SK-N-SH treated with all-trans-retinoic acid at 6 μM for 48 hours (cell line): ENCODE measurements around the gene SMARCA4.

Experiments
- ATAC-seq: fragments of 200-7000 bp; cut with Tn5 transposase; 3 replicates; pipeline ENCODE4 v1.9.1; 2020; ENCODE audit warnings: mild to moderate bottlenecking, moderate library complexity
- ARNTL ChIP-seq: fragments of 450-650 bp; formaldehyde crosslinking; IDR thresholded peaks from 2 replicates; pipeline ENCODE4 v1.5.0; 2020; ENCODE audit warnings: low read depth, mild to moderate bottlenecking, moderate library complexity, borderline replicate concordance
- BACH2 ChIP-seq: fragments of 250-450 bp; sonication (Bioruptor Pico); IDR thresholded peaks from 2 replicates; pipeline ENCODE4 v1.9.0; 2021; ENCODE audit warnings: mild to moderate bottlenecking, borderline replicate concordance
- CREB5 ChIP-seq: fragments of 250-450 bp; sonication (Bioruptor Pico); IDR thresholded peaks from 2 replicates; pipeline ENCODE4 v1.5.1; 2020; ENCODE audit warnings: low read depth, mild to moderate bottlenecking, moderate library complexity
- CSDC2 ChIP-seq: fragments of 250-450 bp; sonication (Bioruptor Pico); IDR thresholded peaks from 2 replicates; pipeline ENCODE4 v1.5.0; 2020; ENCODE audit warnings: mild to moderate bottlenecking, moderate library complexity
- CSRNP3 ChIP-seq: fragments of 250-450 bp; sonication (Bioruptor Pico); IDR thresholded peaks from 2 replicates; pipeline ENCODE4 v1.5.1; 2021; ENCODE audit warnings: mild to moderate bottlenecking, moderate library complexity
- ESRRG ChIP-seq: fragments of 250-450 bp; sonication (Bioruptor Pico); IDR thresholded peaks from 2 replicates; pipeline ENCODE4 v1.6.1; 2021; ENCODE audit warnings: mild to moderate bottlenecking
- GLIS3 ChIP-seq: fragments of 250-450 bp; sonication (Bioruptor Pico); IDR thresholded peaks from 2 replicates; pipeline ENCODE4 v1.5.0; 2020; ENCODE audit warnings: mild to moderate bottlenecking, moderate library complexity
- ISL1 ChIP-seq: fragments of 250-450 bp; sonication (Bioruptor Pico); IDR thresholded peaks from 2 replicates; pipeline ENCODE4 v2.1.2; 2022; ENCODE audit warnings: mild to moderate bottlenecking, moderate library complexity
- OSR1 ChIP-seq: fragments of 250-450 bp; sonication (Bioruptor Pico); IDR thresholded peaks from 2 replicates; pipeline ENCODE4 v1.8.0; 2022; ENCODE audit warnings: moderate library complexity, mild to moderate bottlenecking, inconsistent platforms
- PATZ1 ChIP-seq: fragments of 250-450 bp; sonication (Bioruptor Pico); IDR thresholded peaks from 2 replicates; pipeline ENCODE4 v1.8.0; 2020; ENCODE audit warnings: mild to moderate bottlenecking, moderate library complexity, borderline replicate concordance
- POU6F1 ChIP-seq: fragments of 250-450 bp; sonication (Bioruptor Pico); IDR thresholded peaks from 2 replicates; pipeline ENCODE4 v1.8.0; 2021; ENCODE audit warnings: low read depth, mild to moderate bottlenecking, moderate library complexity, borderline replicate concordance
- PPARA ChIP-seq: fragments of 250-450 bp; sonication (Bioruptor Pico); IDR thresholded peaks from 2 replicates; pipeline ENCODE4 v1.5.0; 2020; ENCODE audit warnings: mild to moderate bottlenecking, borderline replicate concordance
- SNAI2 ChIP-seq: fragments of 250-450 bp; sonication (Bioruptor Pico); IDR thresholded peaks from 2 replicates; pipeline ENCODE4 v1.5.0; 2020; ENCODE audit warnings: mild to moderate bottlenecking, moderate library complexity
- TCF4 ChIP-seq: fragments of 250-450 bp; sonication (Bioruptor Pico); IDR thresholded peaks from 2 replicates; pipeline ENCODE4 v1.8.0; 2021; ENCODE audit warnings: mild to moderate bottlenecking, moderate library complexity, borderline replicate concordance
- TSHZ2 ChIP-seq: fragments of 250-450 bp; sonication (Bioruptor Pico); IDR thresholded peaks from 2 replicates; pipeline ENCODE4 v1.5.0; 2020; ENCODE audit warnings: mild to moderate bottlenecking, moderate library complexity
- ZC3H10 ChIP-seq: fragments of 250-450 bp; sonication (Bioruptor Pico); IDR thresholded peaks from 2 replicates; pipeline ENCODE4 v1.5.1; 2021; ENCODE audit warnings: mild to moderate bottlenecking, moderate library complexity
- ZFP3 ChIP-seq: fragments of 250-450 bp; sonication (Bioruptor Pico); IDR thresholded peaks from 2 replicates; pipeline ENCODE4 v1.5.0; 2020; ENCODE audit warnings: mild to moderate bottlenecking, moderate library complexity
- ZFP30 ChIP-seq: fragments of 450-650 bp; formaldehyde crosslinking; IDR thresholded peaks from 2 replicates; pipeline ENCODE4 v1.5.0; 2022; ENCODE audit warnings: mild to moderate bottlenecking, moderate library complexity
- ZNF565 ChIP-seq: fragments of 450-650 bp; formaldehyde crosslinking; conservative IDR thresholded peaks from 2 replicates; pipeline ENCODE4 v1.5.0; 2020; ENCODE audit warnings: low read depth, mild to moderate bottlenecking, moderate library complexity
- ZNF70 ChIP-seq: fragments of 450-650 bp; formaldehyde crosslinking; IDR thresholded peaks from 2 replicates; pipeline ENCODE4 v1.5.0; 2020; ENCODE audit warnings: mild to moderate bottlenecking, moderate library complexity
- ZNF8 ChIP-seq: fragments of 450-650 bp; formaldehyde crosslinking; IDR thresholded peaks from 2 replicates; pipeline ENCODE4 v1.5.0; 2020; ENCODE audit warnings: mild to moderate bottlenecking, moderate library complexity

Gene SMARCA4

GRCh38 chr19:10963865-10964264, 3.0 kb downstream of the SMARCA4 start:
- TF ChIP-seq ZNF8 (CRISPR knock-in tag) (no peak), TCF4 (no peak), PATZ1 (CRISPR knock-in tag) (no peak), TSHZ2 (CRISPR knock-in tag) (no peak), CREB5 (no peak), ESRRG (CRISPR knock-in tag) (no peak), ZNF70 (CRISPR knock-in tag) (no peak)
- no peak for ATAC-seq

GRCh38 chr19:10964903-10965302, 4.1 kb downstream of the SMARCA4 start:
- TF ChIP-seq CSRNP3 (no peak), CSDC2 (CRISPR knock-in tag) (no peak), GLIS3 (CRISPR knock-in tag) (no peak), TSHZ2 (CRISPR knock-in tag) (no peak), ZNF70 (CRISPR knock-in tag) (no peak), ARNTL (no peak), OSR1 (CRISPR knock-in tag) (no peak), ZNF565 (no peak), ZFP30 (CRISPR knock-in tag) (no peak), ESRRG (CRISPR knock-in tag) (no peak), PPARA (no peak), ZFP3 (no peak), PATZ1 (CRISPR knock-in tag) (no peak), ZC3H10 (no peak), BACH2 (no peak), ISL1 (no peak), POU6F1 (CRISPR knock-in tag) (no peak), SNAI2 (no peak)
- TF ChIP-seq, all 23 proteins: peak for 0
- ATAC-seq, result no peak
